ENCODE results near the gene GSC2.

GSC2 gene

GRCh38 chr22:19127329-19128008 lies 22.6 kb downstream of the GSC2 start:
- H3K9ac ChIP-seq (ENCODE audit: low read length), result no peak overlapping the region
- peaks cover 7% of the 10 kb centered on the region for H3K4me1 ChIP-seq (ENCODE audit: insufficient read depth, low read length)
- H3K4me3 ChIP-seq (ENCODE audit: low read depth in 1 of 2, low read length in 2 of 2), result no peak overlapping the region
- H3K27me3 ChIP-seq (ENCODE audit: control insufficient read depth in 1 of 2, insufficient read depth in 2 of 2, low read length in 2 of 2), result no peaks in the 10 kb centered on the region
- H3K9me3 ChIP-seq (ENCODE audit: low read length), result no peaks in the 10 kb centered on the region
- H3K27ac ChIP-seq (ENCODE audit: low read depth, low read length), result no peak overlapping the region
- no peaks in the 10 kb centered on the region for H3K36me3 ChIP-seq (ENCODE audit: insufficient read depth, low read length)

- Histone ChIP-seq H3K4me1 (ENCODE audit: insufficient read depth, low read length) (peaks cover 7% of the 10 kb centered on the region), H3K9me3 (ENCODE audit: low read length) (no peaks in the 10 kb centered on the region), H3K36me3 (ENCODE audit: insufficient read depth, low read length) (no peaks in the 10 kb centered on the region), H3K4me3 (ENCODE audit: low read depth in 1 of 2, low read length in 2 of 2) (no peak overlapping the region), H3K27ac (ENCODE audit: low read depth, low read length) (no peak overlapping the region), H3K9ac (ENCODE audit: low read length) (no peak overlapping the region), H3K27me3 (ENCODE audit: control insufficient read depth in 1 of 2, insufficient read depth in 2 of 2, low read length in 2 of 2) (no peaks in the 10 kb centered on the region)
Observed at GRCh38 chr22:19126309-19127273, 23.5 kb downstream of the GSC2 start.

- Histone ChIP-seq H3K27me3 (ENCODE audit: control insufficient read depth in 1 of 2, insufficient read depth in 2 of 2, low read length in 2 of 2) (no peaks in the 10 kb centered on the region), H3K9ac (ENCODE audit: low read length) (no peak overlapping the region), H3K4me3 (ENCODE audit: low read depth in 1 of 2, low read length in 2 of 2) (no peak overlapping the region), H3K4me1 (ENCODE audit: insufficient read depth, low read length) (peaks cover 13% of the 10 kb centered on the region), H3K27ac (ENCODE audit: low read depth, low read length) (no peak overlapping the region), H3K36me3 (ENCODE audit: insufficient read depth, low read length) (no peaks in the 10 kb centered on the region), H3K9me3 (ENCODE audit: low read length) (no peaks in the 10 kb centered on the region)
Observed at GRCh38 chr22:19125474-19126308, 24.4 kb downstream of the GSC2 start.

GRCh38 chr22:19125011-19125410 lies 25.1 kb downstream of the GSC2 start:
- Histone ChIP-seq H3K4me1 (ENCODE audit: insufficient read depth, low read length) (peaks cover 20% of the 10 kb centered on the region), H3K36me3 (ENCODE audit: insufficient read depth, low read length) (no peaks in the 10 kb centered on the region), H3K9ac (ENCODE audit: low read length) (no peak overlapping the region), H3K27ac (ENCODE audit: low read depth, low read length) (no peak overlapping the region), H3K9me3 (ENCODE audit: low read length) (no peaks in the 10 kb centered on the region), H3K27me3 (ENCODE audit: control insufficient read depth in 1 of 2, insufficient read depth in 2 of 2, low read length in 2 of 2) (no peaks in the 10 kb centered on the region), H3K4me3 (ENCODE audit: low read depth in 1 of 2, low read length in 2 of 2) (no peak overlapping the region)

- H3K27ac ChIP-seq (ENCODE audit: low read depth, low read length), result no peak overlapping the region
- H3K4me3 ChIP-seq (ENCODE audit: low read depth in 1 of 2, low read length in 2 of 2), result no peak overlapping the region
- peaks cover 26% of the 10 kb centered on the region for H3K4me1 ChIP-seq (ENCODE audit: insufficient read depth, low read length)
- no peaks in the 10 kb centered on the region for H3K27me3 ChIP-seq (ENCODE audit: control insufficient read depth in 1 of 2, insufficient read depth in 2 of 2, low read length in 2 of 2)
- H3K9ac ChIP-seq (ENCODE audit: low read length), result no peak overlapping the region
- no peaks in the 10 kb centered on the region for H3K36me3 ChIP-seq (ENCODE audit: insufficient read depth, low read length)
- no peaks in the 10 kb centered on the region for H3K9me3 ChIP-seq (ENCODE audit: low read length)
Observed at GRCh38 chr22:19124377-19124776, 25.7 kb downstream of the GSC2 start.

- no peaks in the 10 kb centered on the region for H3K9me3 ChIP-seq (ENCODE audit: low read length)
- peaks cover 31% of the 10 kb centered on the region for H3K4me1 ChIP-seq (ENCODE audit: insufficient read depth, low read length)
- H3K27ac ChIP-seq (ENCODE audit: low read depth, low read length), result no peak overlapping the region
- H3K36me3 ChIP-seq (ENCODE audit: insufficient read depth, low read length), result no peaks in the 10 kb centered on the region
- H3K9ac ChIP-seq (ENCODE audit: low read length), result no peak overlapping the region
- H3K4me3 ChIP-seq (ENCODE audit: low read depth in 1 of 2, low read length in 2 of 2), result no peak overlapping the region
- H3K27me3 ChIP-seq (ENCODE audit: control insufficient read depth in 1 of 2, insufficient read depth in 2 of 2, low read length in 2 of 2), result no peaks in the 10 kb centered on the region
Observed at GRCh38 chr22:19123936-19124335, 26.2 kb downstream of the GSC2 start.

- Histone ChIP-seq H3K27ac (ENCODE audit: low read depth, low read length) (peak overlapping the region; percentile 89), H3K27me3 (ENCODE audit: control insufficient read depth in 1 of 2, insufficient read depth in 2 of 2, low read length in 2 of 2) (no peaks in the 10 kb centered on the region), H3K4me3 (ENCODE audit: low read depth in 1 of 2, low read length in 2 of 2) (peak overlapping the region; percentile 66 to 94), H3K9ac (ENCODE audit: low read length) (no peak overlapping the region), H3K9me3 (ENCODE audit: low read length) (no peaks in the 10 kb centered on the region), H3K4me1 (ENCODE audit: insufficient read depth, low read length) (peaks cover 34% of the 10 kb centered on the region), H3K36me3 (ENCODE audit: insufficient read depth, low read length) (no peaks in the 10 kb centered on the region)
Observed at GRCh38 chr22:19122752-19123492, 27.2 kb downstream of the GSC2 start.

GRCh38 chr22:19122143-19122751 lies 27.8 kb downstream of the GSC2 start, which contains the start of gene DGCR2:
DGCR2 (minus strand) TSS chr22:19122412; CDS start chr22:19122206, 206 bp downstream.
- Histone ChIP-seq H3K4me3 (ENCODE audit: low read depth in 1 of 2, low read length in 2 of 2) (peak within 1 kb of the TSS; percentile 78 to 94), H3K27me3 (ENCODE audit: control insufficient read depth in 1 of 2, insufficient read depth in 2 of 2, low read length in 2 of 2) (no peaks in the 10 kb centered on the region), H3K36me3 (ENCODE audit: insufficient read depth, low read length) (no peaks in the 10 kb centered on the region), H3K4me1 (ENCODE audit: insufficient read depth, low read length) (peaks cover 37% of the 10 kb centered on the region), H3K9me3 (ENCODE audit: low read length) (no peaks in the 10 kb centered on the region), H3K9ac (ENCODE audit: low read length) (peak within 1 kb of the TSS; percentile 60), H3K27ac (ENCODE audit: low read depth, low read length) (peak within 1 kb of the TSS; percentile 89)

- H3K4me3 ChIP-seq (ENCODE audit: low read depth in 1 of 2, low read length in 2 of 2), result peak overlapping the region; percentile 78 to 94
- H3K36me3 ChIP-seq (ENCODE audit: insufficient read depth, low read length), result no peaks in the 10 kb centered on the region
- peak overlapping the region; percentile 60 for H3K9ac ChIP-seq (ENCODE audit: low read length)
- H3K27me3 ChIP-seq (ENCODE audit: control insufficient read depth in 1 of 2, insufficient read depth in 2 of 2, low read length in 2 of 2), result no peaks in the 10 kb centered on the region
- H3K9me3 ChIP-seq (ENCODE audit: low read length), result no peaks in the 10 kb centered on the region
- H3K27ac ChIP-seq (ENCODE audit: low read depth, low read length), result peak overlapping the region; percentile 89
- H3K4me1 ChIP-seq (ENCODE audit: insufficient read depth, low read length), result peaks cover 43% of the 10 kb centered on the region
Observed at GRCh38 chr22:19121631-19122142, 28.4 kb downstream of the GSC2 start.

Measured in muscle layer of colon (tissue), 2 donors.